ENCODE results near the gene DGKI.

DNA sequence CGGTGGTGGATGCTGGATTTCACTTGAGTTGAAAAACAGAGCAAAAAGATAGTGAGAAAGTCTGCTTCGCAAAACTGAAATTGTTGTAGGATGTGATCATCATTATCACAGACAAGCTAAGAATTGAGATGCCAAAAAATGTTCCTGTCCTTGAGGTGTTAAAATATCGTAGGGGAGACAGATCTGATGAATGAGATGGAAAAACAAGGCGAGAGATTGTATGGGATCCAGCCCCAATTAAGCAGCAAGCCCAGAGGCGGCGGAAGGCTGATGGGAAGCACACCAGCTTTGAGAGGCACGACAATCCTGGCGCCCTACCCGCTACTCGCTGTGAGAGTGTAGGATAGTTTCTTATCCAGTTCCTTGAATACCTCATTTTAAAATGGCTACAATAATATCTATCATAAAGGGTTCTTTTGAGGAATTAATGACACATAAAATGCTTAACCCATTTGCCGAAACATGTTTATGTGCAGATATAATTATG is 372.2 kb downstream of the DGKI start:
- TF ChIP-seq, protein P1, sequence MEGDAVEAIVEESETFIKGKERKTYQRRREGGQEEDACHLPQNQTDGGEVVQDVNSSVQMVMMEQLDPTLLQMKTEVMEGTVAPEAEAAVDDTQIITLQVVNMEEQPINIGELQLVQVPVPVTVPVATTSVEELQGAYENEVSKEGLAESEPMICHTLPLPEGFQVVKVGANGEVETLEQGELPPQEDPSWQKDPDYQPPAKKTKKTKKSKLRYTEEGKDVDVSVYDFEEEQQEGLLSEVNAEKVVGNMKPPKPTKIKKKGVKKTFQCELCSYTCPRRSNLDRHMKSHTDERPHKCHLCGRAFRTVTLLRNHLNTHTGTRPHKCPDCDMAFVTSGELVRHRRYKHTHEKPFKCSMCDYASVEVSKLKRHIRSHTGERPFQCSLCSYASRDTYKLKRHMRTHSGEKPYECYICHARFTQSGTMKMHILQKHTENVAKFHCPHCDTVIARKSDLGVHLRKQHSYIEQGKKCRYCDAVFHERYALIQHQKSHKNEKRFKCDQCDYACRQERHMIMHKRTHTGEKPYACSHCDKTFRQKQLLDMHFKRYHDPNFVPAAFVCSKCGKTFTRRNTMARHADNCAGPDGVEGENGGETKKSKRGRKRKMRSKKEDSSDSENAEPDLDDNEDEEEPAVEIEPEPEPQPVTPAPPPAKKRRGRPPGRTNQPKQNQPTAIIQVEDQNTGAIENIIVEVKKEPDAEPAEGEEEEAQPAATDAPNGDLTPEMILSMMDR (IDR thresholded peaks at IDR 0.05) = no peak
- no peak for TF ChIP-seq POLR2A (IDR thresholded peaks at IDR 0.05)

Measured in thyroid gland (tissue), 4 donors.